CD4-positive, CD25-positive, alpha-beta regulatory T cell (primary cell): ENCODE data around the gene IL21. TPM values are rescaled to one million over a fixed set of nuclear protein-coding genes. Genes with fewer than 3 reads are reported as not detected.
A peak's percentile ranks its signal among the peaks of the same experiment; 100 is the strongest.

Source experiments
- ATAC-seq, 2 donors: fragments of 150-1000 bp; cut with Tn5 transposase; one replicate each; pipeline ENCODE4 v1.10.0; 2021; ENCODE audit warnings: low read depth in 2 of 2, moderate number of reproducible peaks in 2 of 2, moderate library complexity in 1 of 2
- DNase-seq, 3 donors: peaks; one replicate each; pipeline versions ENCODE4 v3.0.0 to v3.0.0-alpha.2; 2012 to 2022; ENCODE audit warnings: mixed read lengths in 1 of 3
- H3K27ac ChIP-seq: one replicate; pipeline ENCODE4 v1.7.0; 2013; ENCODE audit warnings: mild to moderate bottlenecking, low read length; ENCODE audit not compliant: insufficient read depth, poor library complexity, severe bottlenecking
- H3K27me3 ChIP-seq: one replicate; pipeline ENCODE4 v1.7.0; 2013; ENCODE audit warnings: low read length; ENCODE audit not compliant: control insufficient read depth, insufficient read depth
- H3K36me3 ChIP-seq: one replicate; pipeline ENCODE4 v1.7.0; 2013; ENCODE audit warnings: mild to moderate bottlenecking, low read length, moderate library complexity; ENCODE audit not compliant: control insufficient read depth, insufficient read depth
- H3K4me1 ChIP-seq: 2 replicates; pipeline ENCODE4 v1.7.0; 2013; ENCODE audit warnings: mild to moderate bottlenecking, low read length; ENCODE audit not compliant: insufficient read depth, control insufficient read depth, poor library complexity, severe bottlenecking
- H3K4me3 ChIP-seq: one replicate; pipeline ENCODE4 v1.7.0; 2013; ENCODE audit warnings: low read depth, mild to moderate bottlenecking, low read length, moderate library complexity
- H3K9me3 ChIP-seq, 2 experiments: 1 replicate in 1 of 2; 2 replicates in 1 of 2; pipeline ENCODE4 v1.7.0; 2013; ENCODE audit warnings: low read length in 2 of 2, mild to moderate bottlenecking in 1 of 2, moderate library complexity in 1 of 2; ENCODE audit not compliant: control insufficient read depth in 2 of 2
- H3K27ac Mint-ChIP-seq, 3 donors: one replicate each; pipeline ENCODE4 v1.8.0; 2020 to 2022; ENCODE audit warnings: mild to moderate bottlenecking in 3 of 3, mixed read lengths in 3 of 3, moderate library complexity in 2 of 3
- H3K27me3 Mint-ChIP-seq: one replicate; pipeline ENCODE4 v1.8.0; 2022; ENCODE audit warnings: mild to moderate bottlenecking, mixed read lengths
- H3K36me3 Mint-ChIP-seq: one replicate; pipeline ENCODE4 v1.8.0; 2020; ENCODE audit warnings: mixed read lengths
- H3K4me1 Mint-ChIP-seq, 4 donors: one replicate each; pipeline ENCODE4 v1.8.0; 2020 to 2022; ENCODE audit warnings: mixed read lengths in 4 of 4, mild to moderate bottlenecking in 1 of 4
- H3K4me3 Mint-ChIP-seq, 4 donors: one replicate each; pipeline ENCODE4 v1.8.0; 2020 to 2022; ENCODE audit warnings: mild to moderate bottlenecking in 4 of 4, mixed read lengths in 4 of 4, moderate library complexity in 3 of 4
- H3K9me3 Mint-ChIP-seq, 7 donors: one replicate each; pipeline ENCODE4 v1.8.0; 2020 to 2022; ENCODE audit warnings: mixed read lengths in 7 of 7, mild to moderate bottlenecking in 3 of 7, moderate library complexity in 2 of 7
- polyA plus RNA-seq, 4 donors: library from polyadenylated mRNA; unstranded; fragments of 300-500 nt; fragmentation: Illumina TruSeq; gene quantifications; one replicate each; pipeline ENCODE4 v1.2.3, GENCODE V29; 2021
- total RNA-seq: library from RNA; stranded (reverse); gene quantifications from one replicate; pipeline ENCODE4 v1.2.3, GENCODE V29; 2022

The IL21 gene
- total and polyA plus RNA-seq, 5 donors from 2014 or later, result 0.15 to 0.20 TPM; not detected in 3

- peaks cover 4% of the 10 kb centered on the region for H3K27me3 Mint-ChIP-seq
- H3K4me1 Mint-ChIP-seq, result peaks cover 0 to 5% (median 1%) of the 10 kb centered on the region in 4 donors
- no peaks in the 10 kb centered on the region for H3K9me3 Mint-ChIP-seq
- no peak overlapping the region for H3K4me3 Mint-ChIP-seq
- Histone ChIP-seq H3K9me3 (no peaks in the 10 kb centered on the region), H3K27me3 (no peaks in the 10 kb centered on the region), H3K27ac (no peak overlapping the region), H3K4me3 (no peak overlapping the region), H3K36me3 (no peaks in the 10 kb centered on the region), H3K4me1 (no peaks in the 10 kb centered on the region)
- H3K36me3 Mint-ChIP-seq, result no peaks in the 10 kb centered on the region
- no peak for DNase-seq
- H3K27ac Mint-ChIP-seq, result no peak overlapping the region
- no peak for ATAC-seq
Observed at GRCh38 chr4:122614621-122615020, 6.2 kb downstream of the IL21 start.

- no peak overlapping the region for H3K4me3 Mint-ChIP-seq
- no peaks in the 10 kb centered on the region for H3K9me3 Mint-ChIP-seq
- Histone ChIP-seq H3K27me3 (no peaks in the 10 kb centered on the region), H3K36me3 (no peaks in the 10 kb centered on the region), H3K9me3 (no peaks in the 10 kb centered on the region), H3K4me3 (no peak overlapping the region), H3K4me1 (no peaks in the 10 kb centered on the region), H3K27ac (no peak overlapping the region)
- H3K27me3 Mint-ChIP-seq, result no peaks in the 10 kb centered on the region
- H3K27ac Mint-ChIP-seq, result no peak overlapping the region
- no peaks in the 10 kb centered on the region for H3K36me3 Mint-ChIP-seq
- H3K4me1 Mint-ChIP-seq, result peaks cover 0 to under 1% (median 0%) of the 10 kb centered on the region in 4 donors
- DNase-seq (no peak), ATAC-seq (no peak)
Observed at GRCh38 chr4:122612540-122612939, 8.3 kb downstream of the IL21 start.

- Mint-ChIP-seq H3K27me3 (peaks cover 16% of the 10 kb centered on the region), H3K36me3 (no peaks in the 10 kb centered on the region), H3K4me1 (no peaks in the 10 kb centered on the region), H3K4me3 (no peak overlapping the region), H3K9me3 (peaks cover 0 to 2% (median 0%) of the 10 kb centered on the region in 7 donors), H3K27ac (no peak overlapping the region)
- no peaks in the 10 kb centered on the region for H3K36me3 ChIP-seq
- no peaks in the 10 kb centered on the region for H3K4me1 ChIP-seq
- ATAC-seq, result no peak
- H3K27me3 ChIP-seq, result peaks cover 6% of the 10 kb centered on the region
- no peak overlapping the region for H3K27ac ChIP-seq
- H3K9me3 ChIP-seq, result no peaks in the 10 kb centered on the region
- H3K4me3 ChIP-seq, result no peak overlapping the region
- DNase-seq, result no peak
Observed at GRCh38 chr4:122606364-122607043, 14.4 kb downstream of the IL21 start.

- peaks cover 8% of the 10 kb centered on the region for H3K27me3 ChIP-seq
- no peaks in the 10 kb centered on the region for H3K36me3 Mint-ChIP-seq
- H3K4me1 Mint-ChIP-seq, result no peaks in the 10 kb centered on the region
- H3K27me3 Mint-ChIP-seq, result peaks cover 36% of the 10 kb centered on the region
- peaks cover 0 to 3% (median 0%) of the 10 kb centered on the region in 7 donors for H3K9me3 Mint-ChIP-seq
- DNase-seq (no peak), ATAC-seq (no peak)
- H3K27ac Mint-ChIP-seq, result no peak overlapping the region
- H3K4me3 ChIP-seq, result no peak overlapping the region
- H3K36me3 ChIP-seq, result no peaks in the 10 kb centered on the region
- H3K27ac ChIP-seq, result no peak overlapping the region
- H3K4me3 Mint-ChIP-seq, result no peak overlapping the region
- H3K9me3 ChIP-seq, result no peaks in the 10 kb centered on the region
- H3K4me1 ChIP-seq, result no peaks in the 10 kb centered on the region
Observed at GRCh38 chr4:122604146-122604545, 16.7 kb downstream of the IL21 start.

GRCh38 chr4:122603156-122603574 lies 17.7 kb downstream of the IL21 start:
- H3K4me3 Mint-ChIP-seq, result no peak overlapping the region
- peaks cover 36% of the 10 kb centered on the region for H3K27me3 Mint-ChIP-seq
- H3K4me1 Mint-ChIP-seq, result no peaks in the 10 kb centered on the region
- ATAC-seq (no peak), DNase-seq (no peak)
- H3K9me3 ChIP-seq, result no peaks in the 10 kb centered on the region
- no peak overlapping the region for H3K4me3 ChIP-seq
- H3K27ac ChIP-seq, result no peak overlapping the region
- H3K27me3 ChIP-seq, result peaks cover 8% of the 10 kb centered on the region
- no peaks in the 10 kb centered on the region for H3K36me3 Mint-ChIP-seq
- no peak overlapping the region for H3K27ac Mint-ChIP-seq
- H3K4me1 ChIP-seq, result no peaks in the 10 kb centered on the region
- H3K9me3 Mint-ChIP-seq, result peaks cover 0 to 3% (median 0%) of the 10 kb centered on the region in 7 donors
- no peaks in the 10 kb centered on the region for H3K36me3 ChIP-seq

GRCh38 chr4:122602277-122603142 lies 18.4 kb downstream of the IL21 start:
- Mint-ChIP-seq H3K4me1 (no peaks in the 10 kb centered on the region), H3K27ac (no peak overlapping the region), H3K9me3 (peaks cover 0 to 3% (median 0%) of the 10 kb centered on the region in 7 donors), H3K27me3 (peaks cover 36% of the 10 kb centered on the region), H3K4me3 (no peak overlapping the region), H3K36me3 (no peaks in the 10 kb centered on the region)
- Histone ChIP-seq H3K36me3 (no peaks in the 10 kb centered on the region), H3K9me3 (no peaks in the 10 kb centered on the region), H3K27ac (no peak overlapping the region), H3K4me1 (no peaks in the 10 kb centered on the region), H3K4me3 (no peak overlapping the region), H3K27me3 (peaks cover 8% of the 10 kb centered on the region)
- DNase-seq, result peak in 1 of 3 donors; percentile 19
- ATAC-seq, result no peak

- Mint-ChIP-seq H3K4me3 (no peak overlapping the region), H3K9me3 (no peaks in the 10 kb centered on the region), H3K4me1 (no peaks in the 10 kb centered on the region), H3K27me3 (peaks cover 4% of the 10 kb centered on the region), H3K27ac (no peak overlapping the region), H3K36me3 (no peaks in the 10 kb centered on the region)
- Histone ChIP-seq H3K9me3 (no peaks in the 10 kb centered on the region), H3K27me3 (no peaks in the 10 kb centered on the region), H3K4me1 (no peaks in the 10 kb centered on the region), H3K27ac (no peak overlapping the region), H3K4me3 (no peak overlapping the region), H3K36me3 (no peaks in the 10 kb centered on the region)
- DNase-seq (no peak), ATAC-seq (no peak)
Observed at GRCh38 chr4:122591196-122591595, 29.7 kb downstream of the IL21 start.
